ENCODE data around the gene CXCL13.

DNA sequence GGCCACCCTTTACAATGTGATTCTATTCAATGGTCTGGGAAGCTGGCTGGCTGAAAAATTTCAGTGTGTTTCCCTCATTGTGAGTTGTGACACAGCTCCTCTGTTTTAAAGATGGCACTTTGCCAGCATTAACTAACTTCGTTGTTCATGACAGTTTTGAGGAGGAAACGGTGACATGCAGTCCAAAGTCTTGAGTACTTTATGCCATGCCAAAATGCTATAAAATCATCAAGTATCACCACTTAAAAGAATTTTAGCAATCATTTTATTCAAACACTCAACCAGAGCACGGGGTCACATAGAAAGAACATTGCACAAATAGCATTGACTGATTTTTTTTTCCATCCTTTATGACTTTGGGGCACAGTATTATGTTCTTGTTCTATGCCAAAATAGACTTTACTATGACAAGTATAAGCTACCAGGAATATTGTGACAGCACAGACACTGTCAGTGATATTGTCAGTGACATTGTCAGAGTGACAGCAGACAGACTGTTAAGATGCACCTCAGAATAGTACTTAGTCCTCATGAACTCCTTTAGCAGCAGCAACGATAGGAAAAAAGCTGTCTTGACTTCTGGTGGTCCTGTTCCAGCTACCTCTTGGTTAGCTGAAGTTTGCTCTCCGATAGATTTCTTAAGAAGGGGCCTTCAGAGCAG lies 46.7 kb downstream of the CXCL13 start:
- no peak for TF ChIP-seq CTCF (IDR thresholded peaks at IDR 0.05; ENCODE audit: insufficient read depth, low read length, poor library complexity, severe bottlenecking)
- no peak for TF ChIP-seq EZH2phosphoT487 (conservative IDR thresholded peaks at IDR 0.05; ENCODE audit: low read length)
